Caco-2 (cell line): ENCODE data around the gene PCNA. TPM values are rescaled to one million over a fixed set of nuclear protein-coding genes. Genes with fewer than 3 reads are reported as not detected.
A peak's percentile ranks its signal among the peaks of the same experiment; 100 is the strongest.

Source experiments
- BruUV-seq: library from RNA; stranded (reverse); fragments of 400-500 nt; replicated peaks from 2 replicates; lab custom pipeline; 2021; lab: Mats Ljungman, UMichigan
- CTCF ChIA-PET: fragments of 300-600 bp; sonication (Branson Sonifier 250); formaldehyde crosslinking; loops from one replicate; lab custom pipeline; 2022; ENCODE audit warnings: antibody characterized with exemption; lab: Charles Lee
- POLR2A ChIA-PET: fragments of 300-600 bp; sonication (Branson Sonifier 250); formaldehyde crosslinking; loops from one replicate; lab custom pipeline; 2022; ENCODE audit warnings: antibody characterized with exemption; lab: Charles Lee
- DNase-seq, 2 experiments: peaks; one replicate each; pipeline versions ENCODE4 v3.0.0 to v3.0.0-alpha.2; 2020 to 2022
- H3K27me3 ChIP-seq: replicated peaks from 2 replicates; pipeline ENCODE4 v1.6.0; 2011; ENCODE audit warnings: low read length; ENCODE audit not compliant: control insufficient read depth, insufficient read depth
- H3K36me3 ChIP-seq: 2 replicates; pipeline ENCODE4 v1.5.1; 2011; ENCODE audit warnings: low read length; ENCODE audit not compliant: control insufficient read depth, insufficient read depth
- H3K4me1 ChIP-seq: fragments of 250-450 bp; sonication (Bioruptor Pico); 2 replicates; pipeline ENCODE4 v1.5.1; 2020; ENCODE audit warnings: mild to moderate bottlenecking
- H3K4me3 ChIP-seq: 2 replicates; pipeline ENCODE4 v1.5.1; 2011; ENCODE audit warnings: low read depth, mild to moderate bottlenecking, control low read depth, low read length
- H3K9me3 ChIP-seq: fragments of 250-450 bp; sonication (Bioruptor Pico); 2 replicates; pipeline ENCODE4 v1.5.1; 2020; ENCODE audit warnings: mild to moderate bottlenecking, moderate library complexity
- H3K27ac Mint-ChIP-seq: one replicate; pipeline ENCODE4 v1.8.0; 2022; ENCODE audit warnings: mixed read lengths; ENCODE audit not compliant: unreplicated experiment
- H3K27me3 Mint-ChIP-seq: one replicate; pipeline ENCODE4 v1.8.0; 2022; ENCODE audit warnings: mixed read lengths; ENCODE audit not compliant: insufficient read depth, unreplicated experiment
- H3K36me3 Mint-ChIP-seq: one replicate; pipeline ENCODE4 v1.8.0; 2022; ENCODE audit warnings: mild to moderate bottlenecking, mixed read lengths; ENCODE audit not compliant: insufficient read depth, unreplicated experiment
- H3K4me1 Mint-ChIP-seq: one replicate; pipeline ENCODE4 v1.8.0; 2022; ENCODE audit warnings: low read depth, mixed read lengths; ENCODE audit not compliant: unreplicated experiment
- H3K4me3 Mint-ChIP-seq: one replicate; pipeline ENCODE4 v1.8.0; 2022; ENCODE audit warnings: mild to moderate bottlenecking, moderate library complexity, mixed read lengths; ENCODE audit not compliant: unreplicated experiment
- H3K9me3 Mint-ChIP-seq: one replicate; pipeline ENCODE4 v1.8.0; 2022; ENCODE audit warnings: mixed read lengths; ENCODE audit not compliant: unreplicated experiment
- intact Hi-C: fragments of 100-400 bp; cut with micrococcal nuclease; formaldehyde crosslinking; loops from one replicate; pipeline ENCODE4 v1.10.0; 2022; ENCODE audit not compliant: unreplicated experiment
- total RNA-seq: library from RNA; stranded (reverse); gene quantifications from 2 replicates; pipeline ENCODE4 v1.2.3, GENCODE V29; 2022
- TF ChIP-seq, protein P1 (sequence below), 2 experiments: fragments of 200-600 bp in 1 of 2; IDR thresholded peaks; 1 replicate in 1 of 2; 2 replicates in 1 of 2; pipeline versions ENCODE4 v1.5.1 to v1.8.0; 2011 to 2022; ENCODE audit warnings: antibody characterized with exemption in 1 of 2, control low read depth in 1 of 2, inconsistent platforms in 1 of 2, low read depth in 1 of 2, low read length in 1 of 2, mild to moderate bottlenecking in 1 of 2, moderate library complexity in 1 of 2; ENCODE audit not compliant: insufficient read depth in 1 of 2, severe bottlenecking in 1 of 2, unreplicated experiment in 1 of 2

PCNA gene
- total RNA-seq, 1 experiment from 2014 or later, result 258 TPM

DNA sequence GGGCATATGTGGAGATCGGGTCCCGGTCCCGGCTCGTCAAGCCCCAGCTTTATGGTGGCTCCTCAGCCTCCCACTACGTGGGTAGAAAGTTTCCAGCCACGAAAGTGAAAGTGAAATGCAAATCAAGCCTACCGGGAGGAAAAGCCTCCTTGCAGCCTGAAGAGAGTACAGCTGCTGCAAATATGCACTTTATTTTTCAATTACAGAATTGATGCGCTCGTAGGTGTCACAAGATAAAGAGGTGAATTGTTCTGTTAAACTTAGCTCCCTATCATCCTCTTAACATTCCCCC, 373 bp upstream of the PCNA start:
- Mint-ChIP-seq H3K36me3 (peaks cover 60% of the 10 kb centered on the region), H3K4me1 (peaks cover 16% of the 10 kb centered on the region), H3K9me3 (no peaks in the 10 kb centered on the region), H3K4me3 (peak overlapping the region; percentile 94), H3K27ac (peak overlapping the region; percentile 91), H3K27me3 (no peaks in the 10 kb centered on the region)
- TF ChIP-seq, protein P1, sequence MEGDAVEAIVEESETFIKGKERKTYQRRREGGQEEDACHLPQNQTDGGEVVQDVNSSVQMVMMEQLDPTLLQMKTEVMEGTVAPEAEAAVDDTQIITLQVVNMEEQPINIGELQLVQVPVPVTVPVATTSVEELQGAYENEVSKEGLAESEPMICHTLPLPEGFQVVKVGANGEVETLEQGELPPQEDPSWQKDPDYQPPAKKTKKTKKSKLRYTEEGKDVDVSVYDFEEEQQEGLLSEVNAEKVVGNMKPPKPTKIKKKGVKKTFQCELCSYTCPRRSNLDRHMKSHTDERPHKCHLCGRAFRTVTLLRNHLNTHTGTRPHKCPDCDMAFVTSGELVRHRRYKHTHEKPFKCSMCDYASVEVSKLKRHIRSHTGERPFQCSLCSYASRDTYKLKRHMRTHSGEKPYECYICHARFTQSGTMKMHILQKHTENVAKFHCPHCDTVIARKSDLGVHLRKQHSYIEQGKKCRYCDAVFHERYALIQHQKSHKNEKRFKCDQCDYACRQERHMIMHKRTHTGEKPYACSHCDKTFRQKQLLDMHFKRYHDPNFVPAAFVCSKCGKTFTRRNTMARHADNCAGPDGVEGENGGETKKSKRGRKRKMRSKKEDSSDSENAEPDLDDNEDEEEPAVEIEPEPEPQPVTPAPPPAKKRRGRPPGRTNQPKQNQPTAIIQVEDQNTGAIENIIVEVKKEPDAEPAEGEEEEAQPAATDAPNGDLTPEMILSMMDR (IDR thresholded peaks at IDR 0.05; ENCODE audit: insufficient read depth in 1 of 2, low read depth in 1 of 2, low read length in 1 of 2, severe bottlenecking in 1 of 2, unreplicated experiment in 1 of 2), result no peak
- Histone ChIP-seq H3K27me3 (no peaks in the 10 kb centered on the region), H3K9me3 (no peaks in the 10 kb centered on the region), H3K4me1 (peaks cover 13% of the 10 kb centered on the region; the same call in 1 of the 2 replicates), H3K36me3 (peaks cover 1% of the 10 kb centered on the region; the same call in 1 of the 2 replicates), H3K4me3 (peak overlapping the region; percentile 91)
- POLR2A ChIA-PET, result interaction anchor here (0.6 to 0.7 kb wide), 3 partner anchors 16 to 778 kb away, joined by 3 to 6 read pairs (median 3); no protein-coding TSS in a partner anchor
- CTCF ChIA-PET, result interaction anchor here (1.2 kb wide), 1 partner anchor 72 kb away, joined by 9 read pairs; no protein-coding TSS in a partner anchor
- no peak for DNase-seq
- intact Hi-C loops, result loop anchor here (10.0 kb wide), 1 partner anchor 325 kb away; no protein-coding TSS in a partner anchor
- BruUV-seq, result no TSS peak

GRCh38 chr20:5119143-5119434, 669 bp downstream of the PCNA start:
- Mint-ChIP-seq H3K4me1 (peaks cover 16% of the 10 kb centered on the region), H3K4me3 (peak overlapping the region; percentile 94), H3K27ac (peak overlapping the region; percentile 91), H3K36me3 (peaks cover 66% of the 10 kb centered on the region), H3K27me3 (no peaks in the 10 kb centered on the region), H3K9me3 (no peaks in the 10 kb centered on the region)
- H3K4me1 ChIP-seq, result peaks cover 13% of the 10 kb centered on the region; the same call in 1 of the 2 replicates
- TF ChIP-seq, protein P1 (IDR thresholded peaks at IDR 0.05; ENCODE audit: insufficient read depth in 1 of 2, low read depth in 1 of 2, low read length in 1 of 2, severe bottlenecking in 1 of 2, unreplicated experiment in 1 of 2), result no peak
- peaks cover 1% of the 10 kb centered on the region; the same call in 1 of the 2 replicates for H3K36me3 ChIP-seq
- intact Hi-C loops, result no loop called here
- BruUV-seq, result no TSS peak
- ChIA-PET CTCF (interaction anchor here (0.5 to 1.2 kb wide), 2 partner anchors 73 to 1236 kb away, joined by 4 read pairs; no protein-coding TSS in a partner anchor), POLR2A (interaction anchor here (0.6 kb wide), 1 partner anchor 434 kb away, joined by 3 read pairs; no protein-coding TSS in a partner anchor)
- H3K9me3 ChIP-seq, result no peaks in the 10 kb centered on the region
- H3K4me3 ChIP-seq, result peak overlapping the region; percentile 91
- no peaks in the 10 kb centered on the region for H3K27me3 ChIP-seq
- DNase-seq, result no peak

GRCh38 chr20:5118220-5119142, 1.3 kb downstream of the PCNA start:
- no peak for DNase-seq
- Mint-ChIP-seq H3K36me3 (peaks cover 70% of the 10 kb centered on the region), H3K4me3 (peak overlapping the region; percentile 94), H3K4me1 (peaks cover 16% of the 10 kb centered on the region), H3K9me3 (no peaks in the 10 kb centered on the region), H3K27me3 (no peaks in the 10 kb centered on the region), H3K27ac (peak overlapping the region; percentile 91)
- Histone ChIP-seq H3K36me3 (peaks cover 1% of the 10 kb centered on the region; the same call in 1 of the 2 replicates), H3K27me3 (no peaks in the 10 kb centered on the region), H3K4me1 (peaks cover 13% of the 10 kb centered on the region; the same call in 1 of the 2 replicates), H3K4me3 (peak overlapping the region; percentile 91), H3K9me3 (no peaks in the 10 kb centered on the region)
- POLR2A ChIA-PET, result interaction anchor here (0.6 kb wide), 1 partner anchor 452 kb away, joined by 3 read pairs; no protein-coding TSS in a partner anchor
- intact Hi-C loops, result no loop called here
- BruUV-seq, result TSS peak; percentile 30
- TF ChIP-seq, protein P1 (IDR thresholded peaks at IDR 0.05; ENCODE audit: insufficient read depth in 1 of 2, low read depth in 1 of 2, low read length in 1 of 2, severe bottlenecking in 1 of 2, unreplicated experiment in 1 of 2), result no peak
- CTCF ChIA-PET, result interaction anchor here (1.2 kb wide), 1 partner anchor 74 kb away, joined by 4 read pairs; no protein-coding TSS in a partner anchor
